Measurements from ENCODE around the gene PDE7B. TPM values are rescaled to one million over a fixed set of nuclear protein-coding genes. Genes with fewer than 3 reads are reported as not detected.

The PDE7B gene
- total RNA-seq, 1 donor from 2014 or later: 16.3 TPM

DNA sequence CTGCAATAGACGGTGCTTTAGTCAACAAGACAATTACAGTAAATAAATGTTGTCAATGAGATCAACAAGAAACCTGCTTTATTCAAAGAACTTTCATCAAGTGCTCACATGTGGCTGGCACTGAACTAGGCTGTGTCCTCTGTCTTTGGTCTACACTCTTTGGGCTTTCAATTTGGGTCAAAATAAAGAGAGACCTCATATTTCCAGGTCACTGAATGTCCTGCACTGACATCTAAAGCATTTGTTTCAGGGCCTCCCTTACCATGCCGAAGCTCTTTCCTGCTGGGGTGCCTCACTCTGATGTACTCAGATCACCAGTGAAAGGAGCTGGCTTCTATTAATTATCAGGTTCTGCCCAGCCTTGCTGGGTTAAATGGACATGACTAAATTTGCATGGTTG lies 32.0 kb downstream of the PDE7B start:
- FAIRE-seq: no peak
- DNase-seq (ENCODE audit: low spot score in 2 of 2): no peak

DNA sequence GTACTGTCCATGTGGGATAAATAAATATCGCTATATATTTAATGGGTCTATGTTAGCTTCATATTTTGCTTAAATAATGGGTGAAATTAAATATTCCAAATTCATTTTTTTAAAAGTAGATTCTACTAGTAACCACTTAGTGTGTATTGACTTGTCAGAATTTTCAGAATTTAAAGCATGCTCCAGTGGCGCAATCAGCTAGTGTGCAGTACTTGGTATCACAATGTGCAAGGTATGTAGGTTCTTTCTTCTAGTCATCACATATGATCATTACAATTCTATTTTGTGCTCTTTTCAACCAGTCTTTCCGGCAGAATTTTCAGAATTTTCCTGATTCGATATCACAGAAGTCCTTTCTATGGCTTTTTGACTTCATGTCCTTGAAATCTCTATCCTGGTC lies 32.6 kb downstream of the PDE7B start:
- FAIRE-seq (no peak), DNase-seq (ENCODE audit: low spot score in 2 of 2) (no peak)

DNA sequence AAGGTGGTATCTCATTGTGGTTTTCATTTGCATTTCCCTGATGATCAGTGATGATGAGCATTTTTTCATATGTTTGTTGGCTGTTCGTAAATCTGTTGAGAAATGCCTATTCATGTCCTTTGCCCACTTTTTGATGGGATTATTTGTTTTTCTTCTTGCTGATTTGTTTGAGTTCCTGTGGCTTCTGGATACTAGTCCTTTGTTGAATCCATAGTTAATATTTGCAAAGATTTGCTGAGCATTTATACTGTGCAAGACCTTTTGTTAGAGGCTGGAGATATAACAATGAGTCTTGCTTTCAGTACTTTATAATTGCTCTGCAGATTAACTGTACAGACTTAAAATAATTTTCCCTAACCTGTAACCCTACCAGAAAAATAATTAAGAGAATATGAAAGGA lies 35.6 kb downstream of the PDE7B start:
- no peak for FAIRE-seq
- no peak for DNase-seq (ENCODE audit: low spot score in 2 of 2)

DNA sequence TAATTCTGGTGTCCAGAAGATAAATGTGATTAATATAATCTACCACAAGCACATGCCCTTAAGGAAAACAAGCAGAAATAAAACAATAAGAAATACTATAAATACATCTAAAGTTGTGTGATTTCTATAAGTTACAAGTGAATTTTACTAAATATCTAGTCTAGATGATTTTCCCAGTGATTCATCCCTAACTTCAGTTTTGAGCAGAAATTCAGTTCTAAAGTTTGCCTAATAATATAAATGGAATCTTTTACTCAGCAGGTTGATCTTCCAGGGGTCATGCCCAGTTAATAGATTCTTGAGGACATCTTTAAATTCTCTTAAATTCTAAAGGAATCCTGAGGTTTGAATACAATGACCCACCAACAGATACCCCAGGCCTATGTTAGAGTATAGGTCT lies 37.3 kb downstream of the PDE7B start:
- no peak for FAIRE-seq
- no peak for DNase-seq (ENCODE audit: low spot score in 2 of 2)

DNA sequence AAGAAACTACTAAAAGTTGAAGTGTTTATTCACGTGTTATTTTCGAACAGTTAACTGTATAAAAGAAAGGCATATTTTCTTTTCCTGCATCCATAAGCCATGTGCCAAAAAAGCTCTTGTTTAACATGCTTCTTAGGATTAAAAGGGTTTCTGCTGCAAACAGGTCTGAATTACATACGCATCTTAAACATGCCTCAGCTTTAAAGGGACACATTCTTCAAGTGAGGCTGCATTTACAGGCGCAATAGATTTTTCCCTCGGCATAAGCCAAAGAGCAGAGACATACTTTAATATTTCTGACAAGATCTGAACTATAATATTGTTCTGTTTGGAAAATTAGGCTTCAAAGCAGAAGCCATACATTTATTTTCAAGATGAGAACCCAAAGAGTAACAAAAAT lies 39.4 kb downstream of the PDE7B start:
- FAIRE-seq (no peak), DNase-seq (ENCODE audit: low spot score in 2 of 2) (no peak)

DNA sequence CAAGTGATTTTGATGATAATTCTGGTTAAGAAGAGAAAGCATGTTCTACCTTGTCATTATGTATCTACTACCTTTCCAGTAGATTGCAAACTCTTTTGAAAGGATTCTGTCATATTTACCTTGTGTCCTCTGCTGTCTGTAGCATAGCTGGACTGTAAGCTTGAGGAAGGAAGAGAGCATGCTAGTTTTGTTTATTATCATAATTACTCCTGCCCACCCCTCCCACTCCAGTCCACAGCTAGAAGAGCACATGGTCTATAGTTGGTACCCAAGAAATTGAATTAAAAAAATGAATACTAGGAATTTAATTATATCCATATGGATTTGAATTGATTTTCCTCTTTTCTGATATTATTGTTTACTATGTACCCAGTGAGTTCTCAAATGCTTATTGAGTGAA lies 40.2 kb downstream of the PDE7B start:
- DNase-seq (ENCODE audit: low spot score in 2 of 2) (no peak), FAIRE-seq (no peak)

DNA sequence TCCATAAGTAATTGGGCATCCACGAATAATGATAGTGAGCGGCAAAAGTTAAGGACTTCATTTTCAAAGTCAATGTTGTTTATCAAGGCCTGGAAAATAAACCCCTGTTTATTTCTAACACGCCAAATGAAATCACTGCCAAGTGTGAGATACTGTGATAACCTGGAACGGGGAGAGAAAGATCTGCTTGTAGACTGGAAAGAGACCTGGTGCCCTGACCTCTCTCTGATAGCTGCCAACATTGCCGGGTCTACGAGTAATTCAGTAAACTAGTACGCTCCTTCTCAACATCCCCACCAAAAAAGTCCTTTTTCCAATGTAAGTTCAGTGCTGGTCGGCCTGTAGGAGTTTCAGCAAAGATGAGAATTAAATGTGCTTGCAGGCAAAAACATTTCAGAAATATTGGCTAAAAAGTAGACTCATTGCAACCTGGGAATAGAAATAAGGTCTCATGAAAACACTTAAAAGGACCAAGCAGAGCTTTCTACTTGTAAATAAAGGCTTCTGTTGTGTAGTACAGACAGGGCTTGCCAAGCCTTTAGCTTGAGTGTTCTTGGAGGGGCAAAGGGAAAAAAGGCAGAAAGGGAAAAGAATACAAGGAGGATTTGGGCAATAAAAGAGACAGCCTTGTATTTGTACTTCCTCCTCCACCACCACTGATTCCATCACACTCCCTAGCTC lies 43.9 kb downstream of the PDE7B start:
- DNase-seq (ENCODE audit: low spot score in 2 of 2) (no peak), FAIRE-seq (no peak)

DNA sequence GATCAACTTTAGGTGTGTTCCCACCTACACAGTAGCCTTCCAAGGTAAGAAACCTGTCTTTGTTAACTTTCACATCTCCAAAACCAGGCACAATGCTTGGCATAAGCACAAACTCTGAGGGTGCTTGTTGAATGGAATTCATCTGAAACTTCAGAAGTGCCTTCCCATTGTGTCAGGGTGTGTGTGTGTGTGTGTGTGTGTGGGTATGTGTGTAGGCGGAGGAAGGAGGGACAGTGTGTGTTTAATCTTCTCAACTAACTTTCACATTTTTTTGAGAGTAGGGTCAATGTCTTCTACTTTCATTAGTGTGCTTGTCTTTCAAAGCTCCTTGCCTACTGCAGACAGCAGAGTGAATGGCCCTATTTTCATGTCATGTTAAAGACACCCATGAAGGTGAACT lies 45.6 kb downstream of the PDE7B start:
- no peak for FAIRE-seq

DNA sequence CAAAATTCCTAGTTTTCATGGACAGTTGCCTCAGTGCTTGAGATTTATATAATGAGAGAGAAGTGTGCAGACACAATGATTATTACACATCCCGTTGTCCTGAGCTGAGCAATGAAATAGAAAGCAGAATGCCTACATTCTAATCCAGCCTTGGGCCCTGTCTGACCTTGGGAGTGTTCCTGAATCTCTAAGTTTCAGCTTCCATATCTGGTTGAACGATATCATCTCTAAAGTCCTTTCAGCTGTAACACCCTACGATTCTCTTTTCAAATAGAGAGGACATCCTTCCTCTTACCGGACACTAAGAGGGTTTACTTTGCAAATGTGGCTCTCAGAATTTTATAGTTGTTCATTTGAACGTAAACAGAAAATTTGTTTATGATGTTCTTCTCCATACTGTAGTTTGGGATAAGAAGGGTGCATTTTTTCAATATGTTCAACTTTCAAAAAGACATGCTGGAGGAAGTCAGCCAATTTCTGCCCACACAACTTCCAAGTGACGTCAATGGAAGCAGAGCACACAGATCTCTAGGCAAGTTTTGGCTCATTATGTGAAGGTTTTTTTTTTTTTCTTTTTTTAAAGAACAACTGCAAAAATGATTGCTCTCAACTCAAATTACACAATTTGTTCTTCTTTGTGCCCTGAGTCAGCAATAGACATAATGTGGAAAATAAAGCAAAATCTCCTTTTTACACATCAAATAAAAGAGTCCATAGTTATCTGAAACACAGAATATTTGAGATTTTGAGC lies 50.4 kb downstream of the PDE7B start:
- DNase-seq (ENCODE audit: low spot score in 2 of 2) (no peak), FAIRE-seq (no peak)

More for the DNA sequence above, 45.6 kb downstream of the PDE7B start:
- DNase-seq (ENCODE audit: low spot score in 2 of 2): no peak

DNA sequence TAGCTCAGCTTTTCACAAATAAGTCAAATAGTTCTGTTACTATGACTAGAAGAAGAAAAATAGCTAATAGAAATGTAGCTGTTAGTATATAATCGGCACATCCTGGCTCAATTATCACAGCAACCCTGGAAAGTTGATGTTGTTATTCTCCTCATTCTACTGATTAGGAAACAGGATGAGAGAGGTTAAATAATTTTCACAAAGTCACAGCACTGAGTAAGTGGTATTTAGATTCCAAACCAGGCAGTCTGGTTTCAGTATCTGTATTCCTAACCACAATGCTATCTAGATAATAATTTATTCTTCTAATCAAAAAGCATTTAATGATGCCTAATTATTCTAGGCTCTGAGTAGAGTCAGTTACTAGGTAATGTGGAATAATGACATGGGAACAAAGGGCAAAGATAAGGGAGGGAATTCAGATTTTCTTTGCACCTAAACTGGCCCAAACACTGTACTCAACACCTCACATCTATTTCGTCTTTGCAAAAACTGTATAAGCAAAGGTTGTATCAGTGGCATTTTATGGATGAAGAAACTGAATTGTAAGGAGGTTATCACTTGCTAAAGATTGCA lies 51.3 kb downstream of the PDE7B start:
- FAIRE-seq (no peak), DNase-seq (ENCODE audit: low spot score in 2 of 2) (no peak)

DNA sequence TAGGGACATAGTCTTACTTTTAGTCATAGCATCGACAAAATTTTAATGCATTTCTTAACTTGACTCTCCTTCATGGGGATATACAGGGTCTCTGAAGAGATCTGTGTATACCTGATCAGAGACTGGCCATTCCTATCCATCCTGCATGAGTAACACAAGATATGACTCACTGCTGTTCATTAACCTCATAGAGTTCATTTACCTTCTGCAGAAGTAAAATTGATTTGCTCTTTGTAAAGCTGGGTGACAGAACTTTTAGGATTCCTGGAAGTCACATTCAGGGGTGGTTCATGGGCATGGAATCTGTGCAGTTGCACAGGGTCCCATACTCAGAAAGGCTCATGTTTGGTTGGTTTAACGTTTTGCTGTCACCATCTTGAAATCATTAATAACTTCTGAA lies 53.2 kb downstream of the PDE7B start:
- no peak for FAIRE-seq
- DNase-seq (ENCODE audit: low spot score in 2 of 2): no peak

DNA sequence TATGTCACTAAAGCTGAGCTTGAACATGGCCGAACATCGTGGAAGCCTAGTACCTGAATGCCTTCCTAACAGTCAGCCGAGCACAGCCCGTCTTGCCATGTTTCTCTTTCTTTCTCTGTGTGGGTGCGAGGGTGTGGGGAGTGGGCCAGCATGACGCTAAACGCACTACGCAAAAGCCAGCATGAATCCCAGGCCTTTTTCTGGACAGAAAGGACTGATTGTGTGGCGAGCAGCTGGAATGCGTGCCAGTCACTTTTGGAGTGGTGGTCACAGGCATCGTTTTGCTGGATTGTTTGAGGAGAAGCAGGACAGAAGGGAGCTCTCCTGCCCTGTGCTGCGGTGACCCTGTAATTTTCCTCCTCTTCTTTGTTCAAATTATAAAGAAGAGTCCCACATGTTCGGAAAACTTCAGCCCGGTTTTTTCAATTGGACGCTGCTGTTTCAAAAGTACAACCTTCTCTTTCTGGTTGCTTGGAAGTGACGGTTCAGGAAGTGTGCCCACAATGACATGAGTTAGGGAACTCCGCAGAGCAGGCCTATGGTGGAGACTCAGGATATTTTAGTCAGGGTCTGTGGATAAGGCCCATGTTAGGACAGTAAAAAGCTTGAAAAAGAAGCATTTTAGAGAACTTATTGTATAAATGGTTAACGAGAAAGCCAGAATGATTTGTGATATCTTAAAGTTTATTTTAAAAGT lies 54.3 kb downstream of the PDE7B start:
- DNase-seq (ENCODE audit: low spot score in 2 of 2) (no peak), FAIRE-seq (no peak)

DNA sequence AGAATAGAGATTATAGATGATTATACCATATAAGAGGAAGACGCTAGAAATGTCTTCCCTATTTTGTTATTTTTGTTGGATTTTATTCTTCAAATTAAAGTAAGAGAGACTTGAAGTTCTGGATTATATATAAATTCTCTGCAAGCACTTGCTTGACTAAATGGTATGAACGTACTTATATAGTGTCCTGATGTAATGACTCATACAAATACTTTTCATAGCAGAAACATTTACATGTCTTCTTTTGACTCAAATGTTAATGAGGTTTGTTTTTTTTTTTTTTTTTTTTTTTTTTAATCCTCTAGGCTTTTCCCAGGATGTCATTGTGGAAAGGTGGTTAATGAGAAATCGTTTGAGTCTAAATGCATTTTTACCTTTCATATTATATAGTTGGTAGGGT lies 55.0 kb downstream of the PDE7B start:
- FAIRE-seq (peak; percentile 49), DNase-seq (ENCODE audit: low spot score in 2 of 2) (no peak)

DNA sequence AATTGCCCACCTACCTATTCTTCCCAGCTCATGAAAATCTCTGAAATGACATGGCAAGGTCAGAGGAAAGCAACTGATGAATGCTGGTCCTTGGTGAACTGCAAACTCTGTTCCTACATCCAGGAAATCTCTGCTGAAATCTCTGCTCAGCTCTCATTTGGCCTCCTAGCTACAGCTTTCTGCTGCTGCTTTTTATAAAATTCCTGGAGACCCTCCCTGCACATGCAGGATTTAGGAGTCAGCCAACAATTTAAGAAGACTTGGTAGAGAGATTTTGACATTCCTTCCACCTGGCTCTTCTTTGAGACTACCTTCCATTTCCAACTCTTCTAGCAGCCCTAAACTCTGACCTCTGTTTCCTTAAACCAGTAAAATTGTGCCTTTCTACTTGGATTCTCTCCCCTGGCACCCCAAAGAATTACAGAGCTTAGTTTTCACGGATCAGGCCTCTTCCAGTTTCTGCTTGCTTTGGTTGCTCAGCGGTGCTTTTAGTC lies 55.5 kb downstream of the PDE7B start:
- no peak for FAIRE-seq
- DNase-seq (ENCODE audit: low spot score in 2 of 2): no peak

DNA sequence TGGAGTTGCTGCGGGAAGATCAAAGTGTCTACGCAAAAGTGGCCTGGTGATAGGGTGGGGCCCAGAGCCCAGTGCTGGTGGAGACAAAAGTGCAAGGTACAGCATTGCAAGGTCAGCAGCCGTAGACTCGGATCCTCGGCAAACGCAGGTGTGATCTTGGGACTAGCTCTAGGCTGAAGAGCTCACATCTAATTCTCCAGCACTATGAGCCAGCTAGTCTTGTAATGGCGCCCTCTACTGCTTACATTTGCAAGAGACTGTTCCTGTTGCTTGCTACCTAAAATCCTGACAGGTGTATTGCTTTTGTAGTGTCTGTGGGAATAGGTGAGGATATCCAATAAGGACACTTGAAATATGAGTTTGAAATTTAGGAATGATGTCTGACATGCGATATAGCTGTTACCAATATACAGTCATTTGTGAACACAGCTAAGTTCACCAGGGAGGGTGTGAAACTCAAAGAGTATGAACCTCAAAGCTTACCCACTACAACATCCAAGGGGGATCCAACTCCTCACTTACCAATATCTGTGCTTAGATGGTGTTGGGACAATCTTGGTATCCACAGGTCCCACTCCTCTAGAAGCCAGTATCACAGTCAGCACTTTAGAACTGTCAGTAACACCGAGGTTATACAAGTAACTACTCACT lies 58.4 kb downstream of the PDE7B start:
- DNase-seq (ENCODE audit: low spot score in 2 of 2) (no peak), FAIRE-seq (no peak)

DNA sequence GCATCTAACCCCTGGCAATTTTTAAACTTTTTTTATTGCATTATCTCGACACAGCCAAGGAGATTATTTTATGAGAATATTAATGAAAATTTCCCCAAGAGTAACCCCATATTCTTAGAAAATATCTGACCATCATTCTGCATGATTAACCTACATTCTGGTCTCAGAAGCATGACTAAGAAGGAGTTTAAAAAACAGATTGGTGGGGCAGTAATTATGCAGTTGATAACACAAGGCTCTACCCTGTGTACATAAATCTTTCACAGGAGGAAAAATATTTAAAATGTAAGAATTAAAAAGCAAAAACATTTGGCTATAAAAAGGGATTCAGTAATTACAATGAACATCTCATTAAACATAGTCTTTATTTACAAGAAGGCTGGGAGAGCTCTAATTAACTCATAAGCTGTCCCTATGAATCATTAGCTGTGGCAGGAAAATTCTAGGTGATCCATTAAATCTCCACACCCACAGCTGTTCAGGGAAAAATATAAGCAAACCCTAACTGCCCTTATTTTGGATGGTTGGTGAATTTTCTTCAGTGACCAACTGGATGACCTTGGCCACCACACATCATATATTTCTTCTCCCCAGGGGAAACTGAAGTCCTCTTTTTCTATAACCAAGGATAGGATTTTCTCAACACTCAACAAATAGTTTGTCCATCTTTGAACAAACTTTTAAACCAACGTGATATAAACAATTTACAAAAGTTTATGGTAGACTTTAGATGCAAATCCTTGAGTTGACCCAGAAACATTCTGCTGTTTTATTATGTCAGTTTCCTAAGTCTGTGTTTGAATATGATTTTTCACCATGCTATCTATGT lies 59.5 kb downstream of the PDE7B start:
- FAIRE-seq (no peak), DNase-seq (ENCODE audit: low spot score in 2 of 2) (no peak)

DNA sequence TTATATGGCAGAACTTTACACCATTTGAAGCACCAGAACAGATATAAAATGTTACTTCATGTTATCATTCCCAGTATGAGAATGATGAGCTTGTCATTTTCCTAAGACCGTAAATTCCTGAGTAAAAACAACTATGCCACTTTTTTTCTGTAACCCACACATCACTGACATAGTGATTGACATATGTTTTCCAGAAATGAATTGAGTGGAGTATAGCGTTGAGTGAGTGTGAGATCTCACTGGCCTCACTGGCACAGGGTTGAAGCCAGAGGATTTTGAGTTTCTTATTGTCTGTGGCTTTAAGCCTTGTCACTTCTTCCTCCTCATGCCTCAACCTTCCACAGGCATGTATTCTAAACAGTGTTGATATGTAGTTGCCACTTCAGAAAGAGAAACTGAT lies 62.3 kb downstream of the PDE7B start:
- no peak for FAIRE-seq
- no peak for DNase-seq (ENCODE audit: low spot score in 2 of 2)

DNA sequence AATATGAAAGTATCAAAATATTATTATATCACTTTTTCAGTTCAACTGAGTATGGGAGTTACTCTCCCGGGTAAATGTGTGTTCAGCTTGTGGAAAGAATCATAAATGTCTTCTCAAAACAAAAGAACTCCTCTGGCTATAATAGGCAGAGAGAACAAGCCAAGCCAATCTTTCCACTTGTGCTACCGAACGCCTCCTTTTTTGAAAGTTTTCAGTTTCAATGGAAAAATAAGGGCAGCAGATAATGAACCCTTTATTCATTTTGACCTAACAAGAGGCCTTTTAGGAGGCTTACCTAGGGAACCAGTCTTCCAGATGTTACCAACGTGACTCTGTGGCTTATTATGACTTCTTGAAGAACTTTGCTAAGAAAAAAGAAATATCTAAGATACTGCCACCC lies 67.5 kb downstream of the PDE7B start:
- FAIRE-seq: no peak
- DNase-seq (ENCODE audit: low spot score in 2 of 2): no peak

DNA sequence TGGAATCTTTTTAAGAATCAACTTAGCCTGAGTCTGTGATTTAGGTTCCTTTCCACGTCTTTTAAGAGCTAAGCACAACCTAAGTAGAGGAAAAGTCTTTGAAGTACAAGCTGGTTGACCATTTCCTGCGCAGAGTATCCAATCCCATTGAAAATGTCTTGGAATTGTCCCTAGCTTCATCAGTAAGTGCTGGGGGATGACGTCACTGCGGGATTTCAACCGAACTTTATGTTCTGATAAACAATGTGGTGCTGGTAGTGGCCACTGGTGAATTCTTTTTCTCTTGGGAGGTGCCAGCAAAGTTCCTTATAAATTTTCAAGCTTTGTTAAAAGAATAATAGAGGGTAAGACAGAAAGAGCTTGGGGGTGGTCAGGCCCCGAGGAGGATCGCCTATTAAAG lies 69.2 kb downstream of the PDE7B start:
- FAIRE-seq (no peak), DNase-seq (ENCODE audit: low spot score in 2 of 2) (no peak)

DNA sequence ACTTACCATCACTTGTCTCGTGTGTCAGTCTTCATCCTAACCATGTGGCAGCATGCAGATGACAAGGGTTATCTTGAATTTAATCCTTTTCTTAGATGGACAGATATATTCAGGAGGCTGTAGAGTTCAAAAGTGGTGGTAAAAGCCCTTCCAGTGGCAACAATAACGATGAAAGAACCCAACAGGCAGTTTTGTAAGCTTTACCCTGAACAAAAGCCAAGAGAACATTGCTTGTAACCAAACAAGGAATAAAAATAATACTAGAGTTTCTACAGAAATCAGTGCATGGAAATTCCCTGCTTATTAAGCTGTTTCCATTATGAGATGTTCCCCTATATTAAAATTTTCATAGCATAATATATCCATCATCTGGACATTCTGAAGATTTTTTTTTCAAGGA lies 69.7 kb downstream of the PDE7B start:
- FAIRE-seq: no peak
- DNase-seq (ENCODE audit: low spot score in 2 of 2): no peak
